Measurements from ENCODE around the gene ANKZF1. TPM values are rescaled to one million over a fixed set of nuclear protein-coding genes. Genes with fewer than 3 reads are reported as not detected.

ANKZF1 gene
- total RNA-seq, 1 donor from 2014 or later, result 36.4 TPM

GRCh38 chr2:219207134-219207883 lies 22.3 kb upstream of the ANKZF1 start:
- no peak for DNase-seq (ENCODE audit: low read depth)

GRCh38 chr2:219207884-219208740 lies 21.5 kb upstream of the ANKZF1 start:
- DNase-seq (ENCODE audit: low read depth), result peak; percentile 43

- DNase-seq (ENCODE audit: low read depth), result no peak
These were observed 20.1 kb upstream of the ANKZF1 start for GRCh38 chr2:219209236-219210195.

- no peak for DNase-seq (ENCODE audit: low read depth)
These were observed 19.3 kb upstream of the ANKZF1 start for GRCh38 chr2:219210196-219210885.

GRCh38 chr2:219210886-219211362 lies 18.7 kb upstream of the ANKZF1 start:
- DNase-seq (ENCODE audit: low read depth), result no peak

GRCh38 chr2:219213026-219213415 lies 16.6 kb upstream of the ANKZF1 start:
- DNase-seq (ENCODE audit: low read depth), result no peak

GRCh38 chr2:219213486-219214071 lies 16.0 kb upstream of the ANKZF1 start:
- no peak for DNase-seq (ENCODE audit: low read depth)

GRCh38 chr2:219214141-219214540 lies 15.5 kb upstream of the ANKZF1 start:
- no peak for DNase-seq (ENCODE audit: low read depth)

GRCh38 chr2:219214786-219215185 lies 14.8 kb upstream of the ANKZF1 start:
- DNase-seq (ENCODE audit: low read depth), result no peak

GRCh38 chr2:219215871-219216534 lies 13.6 kb upstream of the ANKZF1 start:
- DNase-seq (ENCODE audit: low read depth), result no peak

- DNase-seq (ENCODE audit: low read depth), result no peak
These were observed 13.1 kb upstream of the ANKZF1 start for GRCh38 chr2:219216535-219216915.

GRCh38 chr2:219218217-219218731 lies 11.3 kb upstream of the ANKZF1 start:
- no peak for DNase-seq (ENCODE audit: low read depth)

GRCh38 chr2:219218732-219219701 lies 10.6 kb upstream of the ANKZF1 start, which contains the start of gene ABCB6:
Gene ABCB6, minus strand, starts transcription at chr2:219218958. Its CDS starts 285 bp downstream, at chr2:219218673.
- peak; percentile 97 for DNase-seq (ENCODE audit: low read depth)

- DNase-seq (ENCODE audit: low read depth), result no peak
These were observed 9.6 kb upstream of the ANKZF1 start for GRCh38 chr2:219219784-219220532.

GRCh38 chr2:219220652-219221402 lies 8.8 kb upstream of the ANKZF1 start:
- DNase-seq (ENCODE audit: low read depth), result no peak

- peak; percentile 87 for DNase-seq (ENCODE audit: low read depth)
These were observed 7.6 kb upstream of the ANKZF1 start for GRCh38 chr2:219221957-219222518.

Measured in myocyte (in vitro differentiated cells).